Retinal pigment epithelial cell (primary cell): Measurements from ENCODE around the gene VPS13A.
A peak's percentile ranks its signal among the peaks of the same experiment; 100 is the strongest.

ENCODE experiments used
- DNase-seq: peaks from one replicate; pipeline ENCODE4 v3.0.0-alpha.2; 2010; ENCODE audit warnings: low read depth
- H3K4me3 ChIP-seq: 2 replicates; pipeline ENCODE4 v1.5.1; 2011; ENCODE audit warnings: mild to moderate bottlenecking, low read length, control low read depth, moderate library complexity
- TF ChIP-seq, protein P1 (sequence below): conservative IDR thresholded peaks from 2 replicates; pipeline ENCODE4 v1.5.1; 2011; ENCODE audit warnings: low read depth, low read length, control low read depth, inconsistent platforms

Gene VPS13A

DNA sequence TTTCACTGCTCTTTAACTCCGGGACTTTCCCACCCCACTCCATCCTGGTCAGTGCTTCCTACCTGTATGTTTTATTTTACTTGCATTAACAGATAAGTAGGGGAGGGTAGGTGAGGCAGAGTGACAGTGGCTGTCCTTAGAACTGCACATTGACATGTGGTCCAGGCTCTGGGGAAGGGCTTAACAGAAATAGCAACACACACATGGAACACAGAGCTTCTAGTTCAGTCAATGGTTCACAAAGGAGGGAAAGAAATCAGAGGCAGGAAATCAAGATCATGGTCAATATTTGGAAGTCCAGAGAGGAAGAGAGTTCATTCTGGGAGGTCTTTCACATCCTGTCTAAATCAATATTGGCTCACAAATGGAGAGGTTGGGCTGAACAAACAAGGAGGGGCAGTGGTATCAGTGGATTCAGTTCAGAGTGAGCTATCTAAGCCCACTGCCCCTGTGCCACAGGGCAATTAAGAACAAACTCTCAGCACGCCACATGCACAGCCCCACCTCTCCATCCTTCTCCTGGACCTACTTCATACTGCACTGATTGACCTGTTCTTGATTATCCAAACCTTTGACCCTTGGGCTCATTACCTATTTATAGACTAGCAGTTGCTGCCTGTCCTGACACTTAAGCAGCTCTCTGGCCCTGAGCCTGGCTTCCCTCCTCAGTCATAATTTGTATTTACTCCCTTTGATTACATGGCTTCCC lies 6.2 kb upstream of the VPS13A start:
- no peak overlapping the region for H3K4me3 ChIP-seq

DNA sequence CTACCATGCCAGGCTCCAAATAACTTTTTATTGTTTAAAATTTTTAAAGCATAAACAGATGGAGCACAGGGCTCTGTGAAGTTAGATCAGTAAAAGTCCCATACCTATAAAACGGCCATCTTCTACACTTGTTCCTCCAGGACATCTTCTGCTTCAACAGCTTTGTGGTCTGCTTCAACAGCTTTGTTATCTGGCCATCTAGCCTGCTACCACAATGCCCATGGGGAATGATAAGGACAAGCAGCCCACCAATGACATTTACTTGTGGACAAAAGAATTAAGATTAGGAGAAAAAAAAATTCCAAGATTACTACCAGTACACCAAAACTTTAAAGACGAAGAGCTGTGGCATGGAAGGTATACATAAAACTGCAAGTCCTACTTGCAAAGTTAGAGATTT lies 2.2 kb upstream of the VPS13A start:
- no peak overlapping the region for H3K4me3 ChIP-seq
- DNase-seq, result no peak
- TF ChIP-seq, protein P1, sequence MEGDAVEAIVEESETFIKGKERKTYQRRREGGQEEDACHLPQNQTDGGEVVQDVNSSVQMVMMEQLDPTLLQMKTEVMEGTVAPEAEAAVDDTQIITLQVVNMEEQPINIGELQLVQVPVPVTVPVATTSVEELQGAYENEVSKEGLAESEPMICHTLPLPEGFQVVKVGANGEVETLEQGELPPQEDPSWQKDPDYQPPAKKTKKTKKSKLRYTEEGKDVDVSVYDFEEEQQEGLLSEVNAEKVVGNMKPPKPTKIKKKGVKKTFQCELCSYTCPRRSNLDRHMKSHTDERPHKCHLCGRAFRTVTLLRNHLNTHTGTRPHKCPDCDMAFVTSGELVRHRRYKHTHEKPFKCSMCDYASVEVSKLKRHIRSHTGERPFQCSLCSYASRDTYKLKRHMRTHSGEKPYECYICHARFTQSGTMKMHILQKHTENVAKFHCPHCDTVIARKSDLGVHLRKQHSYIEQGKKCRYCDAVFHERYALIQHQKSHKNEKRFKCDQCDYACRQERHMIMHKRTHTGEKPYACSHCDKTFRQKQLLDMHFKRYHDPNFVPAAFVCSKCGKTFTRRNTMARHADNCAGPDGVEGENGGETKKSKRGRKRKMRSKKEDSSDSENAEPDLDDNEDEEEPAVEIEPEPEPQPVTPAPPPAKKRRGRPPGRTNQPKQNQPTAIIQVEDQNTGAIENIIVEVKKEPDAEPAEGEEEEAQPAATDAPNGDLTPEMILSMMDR, result no peak

More for the DNA sequence above, 6.2 kb upstream of the VPS13A start:
- no peak for DNase-seq
- TF ChIP-seq, protein P1, result no peak

DNA sequence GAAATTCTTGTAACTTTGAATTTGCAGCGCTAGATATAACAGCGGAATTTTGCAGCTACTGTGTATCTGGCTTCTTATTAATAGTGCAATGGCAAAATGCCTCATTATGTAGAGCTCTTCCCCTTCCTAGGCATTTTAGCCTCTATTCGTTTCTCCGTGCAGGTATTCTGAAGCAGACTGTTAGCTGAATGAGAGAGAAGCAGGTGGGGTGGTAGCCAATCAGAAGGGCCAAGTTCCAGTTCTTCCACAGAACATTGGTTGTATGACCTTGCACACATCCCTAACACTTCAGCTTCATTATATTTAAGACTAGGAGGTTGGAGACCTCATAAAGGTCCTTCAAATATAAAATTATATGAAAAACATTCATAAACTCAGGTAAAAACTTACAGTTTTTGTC lies 1.2 kb upstream of the VPS13A start:
- TF ChIP-seq, protein P1, result no peak
- DNase-seq, result no peak
- no peak overlapping the region for H3K4me3 ChIP-seq

DNA sequence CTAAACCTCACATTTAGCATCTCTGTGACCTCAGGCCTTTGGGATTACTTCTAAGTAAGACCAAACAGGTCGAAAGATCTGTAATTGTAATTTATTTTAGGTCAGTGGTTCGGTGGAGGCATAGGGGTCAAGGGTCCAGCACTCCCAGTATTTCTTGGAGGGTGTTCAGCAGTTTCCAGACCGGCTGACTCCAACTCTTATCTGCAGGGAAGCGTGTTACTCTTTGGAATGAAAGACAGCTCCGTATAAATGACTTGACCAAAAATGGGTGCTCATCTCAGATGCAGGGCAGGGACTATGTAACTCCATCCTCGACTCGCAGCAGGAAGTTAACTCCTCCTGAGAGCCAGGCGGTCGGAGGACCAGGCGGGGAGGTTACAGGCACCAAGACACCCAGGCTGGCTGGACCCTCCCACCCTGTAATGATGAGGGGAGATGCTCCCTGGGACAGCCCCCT lies 620 bp upstream of the VPS13A start:
- TF ChIP-seq, protein P1, result no peak
- H3K4me3 ChIP-seq, result peak overlapping the region; percentile 80
- no peak for DNase-seq

DNA sequence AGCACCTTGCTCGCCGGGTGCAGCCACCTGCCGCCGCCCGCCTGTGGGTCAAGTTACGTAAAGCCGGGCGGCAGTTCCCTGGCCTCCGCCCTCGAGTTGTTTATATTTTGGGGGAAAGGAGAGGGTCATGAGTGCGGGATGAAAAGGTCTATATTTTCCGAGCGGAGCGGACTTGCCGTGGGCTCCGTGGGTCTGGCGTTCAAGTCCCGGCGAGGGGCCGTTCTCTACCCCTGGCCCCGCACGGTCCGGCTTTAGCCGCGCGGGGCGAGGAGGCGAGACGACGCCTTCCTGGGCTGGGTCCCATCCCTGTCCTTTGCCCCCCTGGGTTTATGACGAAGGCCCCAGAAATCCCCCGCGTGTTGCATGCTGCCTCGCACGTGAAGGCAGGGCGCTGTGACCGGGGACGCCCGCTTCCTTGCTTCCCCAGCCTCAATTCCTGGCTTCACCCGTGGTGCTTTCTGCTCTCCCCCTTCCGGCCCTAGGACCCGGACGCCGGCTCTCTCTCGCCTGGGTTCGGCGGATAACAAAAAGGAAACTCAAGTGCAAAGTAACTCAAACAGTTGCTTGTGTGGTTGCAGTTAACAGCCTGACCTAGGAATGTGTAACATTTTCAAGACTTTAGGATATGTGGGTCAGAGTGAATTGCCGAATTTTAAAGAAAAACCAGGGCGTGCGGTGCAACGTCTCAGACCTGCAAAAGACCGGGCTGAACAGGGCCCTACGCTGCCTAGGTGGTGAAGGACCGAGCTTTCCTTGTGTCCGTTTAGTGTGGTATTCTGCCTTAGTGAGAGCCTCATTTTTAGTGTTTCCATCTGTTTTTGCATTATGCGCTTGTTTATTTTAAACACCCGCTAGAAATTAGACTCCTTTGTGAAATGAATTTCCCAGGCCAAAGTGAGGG lies 810 bp downstream of the VPS13A start:
- TF ChIP-seq, protein P1, result no peak
- no peak for DNase-seq
- H3K4me3 ChIP-seq, result peak overlapping the region; percentile 80

DNA sequence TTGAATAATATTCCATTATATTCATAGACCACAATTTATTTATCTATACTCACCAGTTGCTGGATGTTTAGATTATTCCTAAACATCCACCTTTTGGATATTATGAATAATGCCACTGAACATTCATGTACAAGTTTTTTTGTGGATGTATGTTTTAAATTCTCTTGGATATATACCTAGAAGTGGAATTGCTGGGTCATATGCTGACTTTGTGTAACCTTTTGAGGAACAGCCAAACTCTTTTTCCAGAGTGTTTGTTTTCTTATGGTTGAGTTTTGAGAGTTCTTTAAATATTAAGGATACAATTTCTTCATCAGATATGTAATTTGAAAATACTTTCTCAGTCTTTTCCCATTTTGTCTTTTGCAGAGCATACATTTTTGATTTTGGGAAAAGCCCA lies 2.7 kb downstream of the VPS13A start:
- H3K4me3 ChIP-seq, result no peak overlapping the region
- no peak for DNase-seq
- TF ChIP-seq, protein P1, result no peak
